GM12878 (cell line): ENCODE data around the gene TSC2. TPM values are rescaled to one million over a fixed set of nuclear protein-coding genes. Genes with fewer than 3 reads are reported as not detected.

Source experiments
- ATAC-seq: fragments of 200-7000 bp; cut with Tn5 transposase; 3 replicates; pipeline ENCODE4 v1.9.1; 2020; ENCODE audit warnings: mild to moderate bottlenecking, moderate library complexity
- BruUV-seq: library from RNA; stranded (reverse); fragments of 400-500 nt; replicated peaks from 2 replicates; lab custom pipeline; 2021; lab: Mats Ljungman, UMichigan
- CTCF ChIA-PET: fragments of 300-600 bp; sonication (Branson Sonifier 250); formaldehyde crosslinking; extraction: SDS; loops from one replicate; lab custom pipeline; 2021; ENCODE audit warnings: inconsistent platforms; lab: Yijun Ruan, JAX
- POLR2A ChIA-PET: fragments of 350-600 bp; formaldehyde crosslinking; extraction: SDS; loops from one replicate; lab custom pipeline; 2021; ENCODE audit warnings: inconsistent platforms; lab: Charles Lee
- RAD21 ChIA-PET: fragments of 300-600 bp; sonication (Branson Sonifier 250); formaldehyde crosslinking; loops from one replicate; lab custom pipeline; 2023; ENCODE audit warnings: antibody characterized with exemption; ENCODE audit not compliant: unreplicated experiment; lab: Charles Lee
- SMC1A ChIA-PET: fragments of 300-600 bp; sonication (Branson Sonifier 250); formaldehyde crosslinking; loops from one replicate; lab custom pipeline; 2023; ENCODE audit not compliant: unreplicated experiment, uncharacterized antibody; lab: Charles Lee
- DNase-seq: peaks from one replicate; pipeline ENCODE4 v3.0.0-alpha.2; 2011; ENCODE audit warnings: low read depth, low spot score
- FAIRE-seq: peaks from 3 replicates; lab custom pipeline; 2011; peaks lifted over from hg19 to GRCh38; lab: Jason Lieb, UNC
- H2AFZ ChIP-seq: 2 replicates; pipeline ENCODE4 v1.6.0; 2011; ENCODE audit warnings: low read depth, low read length, control low read depth; ENCODE audit not compliant: control insufficient read depth
- H3K27ac ChIP-seq: 2 replicates; pipeline ENCODE4 v1.5.1; 2011; ENCODE audit warnings: control low read depth; ENCODE audit not compliant: control insufficient read depth, insufficient read depth
- H3K27me3 ChIP-seq, 2 experiments: replicated peaks in 1 of 2; 2 replicates each; pipeline versions ENCODE4 v1.6.0 to v1.6.1; 2011; ENCODE audit warnings: low read length in 1 of 2; ENCODE audit not compliant: control insufficient read depth in 2 of 2, insufficient read depth in 2 of 2
- H3K36me3 ChIP-seq, 2 experiments: 2 replicates each; pipeline ENCODE4 v1.5.1; 2011; ENCODE audit warnings: low read length in 1 of 2; ENCODE audit not compliant: control insufficient read depth in 2 of 2, insufficient read depth in 2 of 2
- H3K4me1 ChIP-seq: 2 replicates; pipeline ENCODE4 v1.6.1; 2011; ENCODE audit warnings: mild to moderate bottlenecking, low read length, moderate library complexity, mixed read lengths; ENCODE audit not compliant: control insufficient read depth, insufficient read depth
- H3K4me2 ChIP-seq: 2 replicates; pipeline ENCODE4 v1.6.0; 2011; ENCODE audit warnings: control low read depth; ENCODE audit not compliant: control insufficient read depth, insufficient read depth
- H3K4me3 ChIP-seq: fragments of 200-600 bp; sonication (generic); 2 replicates; pipeline ENCODE4 v1.5.1; 2016
- H3K79me2 ChIP-seq: 2 replicates; pipeline ENCODE4 v1.6.0; 2011; ENCODE audit warnings: low read length; ENCODE audit not compliant: control insufficient read depth, insufficient read depth
- H3K9ac ChIP-seq: 2 replicates; pipeline ENCODE4 v1.8.0; 2011; ENCODE audit warnings: low read length, control low read depth, mixed read lengths; ENCODE audit not compliant: control insufficient read depth, insufficient read depth
- H3K9me3 ChIP-seq: replicated peaks from 3 replicates; pipeline ENCODE4 v1.5.1; 2011; ENCODE audit warnings: mild to moderate bottlenecking, low read length; ENCODE audit not compliant: control insufficient read depth, insufficient read depth
- H4K20me1 ChIP-seq: 2 replicates; pipeline ENCODE4 v1.6.0; 2011; ENCODE audit not compliant: control insufficient read depth, insufficient read depth
- ATF3 ChIP-seq: IDR thresholded peaks from 2 replicates; pipeline ENCODE4 v1.6.1; 2011; ENCODE audit warnings: low read depth, mild to moderate bottlenecking, low read length, moderate library complexity, borderline replicate concordance; ENCODE audit errors: extremely low read depth
- EP300 ChIP-seq, 2 experiments: fragments of 150-350 bp in 1 of 2; IDR thresholded peaks; 2 replicates each; pipeline ENCODE4 v1.6.1; 2011 to 2012; ENCODE audit warnings: low read depth in 2 of 2, low read length in 2 of 2, borderline replicate concordance in 1 of 2, improper control_type of control experiment in 1 of 2, inconsistent platforms in 1 of 2; ENCODE audit not compliant: control insufficient read depth in 1 of 2
- HSF1 ChIP-seq: fragments of 150-350 bp; IDR thresholded peaks from 2 replicates; pipeline ENCODE4 v1.6.1; 2014; ENCODE audit warnings: mild to moderate bottlenecking, low read depth, low read length
- KDM1A ChIP-seq: fragments of 200-600 bp; sonication (generic); IDR thresholded peaks from 2 replicates; pipeline ENCODE4 v1.6.1; 2016; ENCODE audit warnings: borderline replicate concordance
- MLLT1 ChIP-seq: fragments of 450-650 bp; IDR thresholded peaks from 2 replicates; pipeline ENCODE4 v1.6.1; 2016; ENCODE audit warnings: mild to moderate bottlenecking
- NFXL1 ChIP-seq: fragments of 450-650 bp; IDR thresholded peaks from 2 replicates; pipeline ENCODE4 v1.6.1; 2017; ENCODE audit warnings: antibody characterized with exemption, mild to moderate bottlenecking, borderline replicate concordance
- SMAD1 ChIP-seq: fragments of 450-650 bp; IDR thresholded peaks from 2 replicates; pipeline ENCODE4 v1.6.1; 2018; ENCODE audit warnings: mild to moderate bottlenecking, low read depth; ENCODE audit not compliant: partially characterized antibody
- SMC3 ChIP-seq: IDR thresholded peaks from 2 replicates; pipeline ENCODE4 v1.6.1; 2011; ENCODE audit warnings: low read length, improper control_type of control experiment, borderline replicate concordance
- SP1 ChIP-seq: IDR thresholded peaks from one replicate; pipeline ENCODE4 v1.6.1; 2011; ENCODE audit warnings: low read depth, low read length
- WGBS: methylation state at CpG from one replicate; pipeline ENCODE4 v1.1.6; 2016; ENCODE audit warnings: low lambda C conversion rate; ENCODE audit not compliant: insufficient replicate concordance, insufficient coverage; ENCODE audit errors: missing lambda C conversion rate; 5-methylcytosine and 5-hydroxymethylcytosine counted together
- in situ Hi-C: fragments of 300-500 bp; cut with MboI; formaldehyde crosslinking; loops from 9 replicates; pipeline ENCODE4 v1.14.3; 2018; ENCODE audit warnings: mixed read lengths
- intact Hi-C: fragments of 100-400 bp; cut with micrococcal nuclease; formaldehyde crosslinking; loops from one replicate; pipeline ENCODE4 v1.14.2; 2022; ENCODE audit not compliant: unreplicated experiment
- polyA plus RNA-seq, 11 experiments: library from polyadenylated mRNA; depleted of rRNA in 4 of 11; unstranded in 6 of 11; stranded (reverse) in 5 of 11; fragments of >200 nt; fragmentation: Nextera tagmentation in 4 of 11; fragmentation: Illumina TruSeq in 1 of 11; extraction: Ambion mirVana in 4 of 11; extraction: Trizol in 1 of 11; gene quantifications; 1 replicate in 1 of 11; 2 replicates in 10 of 11; pipeline versions ENCODE4 v1.2.1 to v1.2.3, GENCODE V29; 2011 to 2016; ENCODE audit warnings: inconsistent platforms in 2 of 11, missing spikeins in 2 of 11, low read depth in 1 of 11
- total RNA-seq, 4 experiments: library from RNA; depleted of rRNA in 3 of 4; stranded (reverse); fragments of >200 nt in 3 of 4; fragmentation: Illumina TruSeq in 1 of 4; extraction: Trizol in 1 of 4; gene quantifications; 2 replicates each; pipeline versions ENCODE4 v1.2.1 to v1.2.3, GENCODE V29; 2013 to 2021

Gene TSC2
- total and polyA plus RNA-seq, 10 of the 15 experiments (the other 5 are each of a cell fraction or from before 2014, with no cell fraction given) = 1.6 to 77.0 (median 21.6) TPM

- TF ChIP-seq MLLT1 = no peak
Measured at GRCh38 chr16:2037647-2038381, 10.0 kb upstream of the TSC2 start (continued).

GRCh38 chr16:2038382-2039231, 9.2 kb upstream of the TSC2 start:
- 69% methylated on average over 41 of the region's 41 CpGs for WGBS
- no peak overlapping the region for H3K4me2 ChIP-seq
- peaks cover 6% of the 10 kb centered on the region for H3K4me1 ChIP-seq
- no peaks in the 10 kb centered on the region for H3K79me2 ChIP-seq
- H3K9me3 ChIP-seq = no peaks in the 10 kb centered on the region
- H4K20me1 ChIP-seq = no peaks in the 10 kb centered on the region
- TF ChIP-seq SMC3 (no peak), SP1 (no peak), SMAD1 (no peak), ATF3 (no peak), KDM1A (no peak), NFXL1 (no peak), EP300 (IDR thresholded peaks at IDR 0.05; ENCODE audit: borderline replicate concordance in 1 of 2, control insufficient read depth in 1 of 2, low read depth in 2 of 2, low read length in 2 of 2) (no peak), HSF1 (no peak)
- TF ChIP-seq, all 136 proteins: peak for 0
- Histone ChIP-seq H3K27ac (no peak overlapping the region), H3K36me3 (no peaks in the 10 kb centered on the region; a peak in 1 of 4 replicates), H3K4me3 (no peak overlapping the region), H3K27me3 (no peaks in the 10 kb centered on the region), H3K9ac (no peak overlapping the region), H2AFZ (no peak overlapping the region)
- RAD21 ChIA-PET = no interaction called here
- SMC1A ChIA-PET = no interaction called here
- FAIRE-seq (no peak), DNase-seq (no peak), ATAC-seq (no peak)
- in situ Hi-C loops = no loop called here
- CTCF ChIA-PET = interaction anchor here (0.8 kb wide), 1 partner anchor 102 kb away, joined by 3 read pairs; no protein-coding TSS in a partner anchor
- intact Hi-C loops = no loop called here
- no TSS peak for BruUV-seq
- POLR2A ChIA-PET = interaction anchor here (1.5 kb wide), 1 partner anchor 9 kb away, joined by 3 read pairs; the partner anchor contains the start of genes NTHL1 and TSC2
